C4-2B (cell line): ENCODE results near the gene HBA2.
"Not testable (repeated sequence)": the region's sequence is repeated elsewhere in the genome, so short reads cannot be mapped to it uniquely, and the experiment has no call there.

ENCODE experiments used
- ZFX ChIP-seq: fragments of 450-650 bp; IDR thresholded peaks from 2 replicates; pipeline ENCODE4 v1.6.1; 2017
- TF ChIP-seq, protein P1 (sequence below): fragments of 450-650 bp; conservative IDR thresholded peaks from 2 replicates; pipeline ENCODE4 v1.5.1; 2017; ENCODE audit warnings: mild to moderate bottlenecking

GRCh38 chr16:176006-176405 lies 3.3 kb downstream of the HBA2 start:
- TF ChIP-seq, protein P1, sequence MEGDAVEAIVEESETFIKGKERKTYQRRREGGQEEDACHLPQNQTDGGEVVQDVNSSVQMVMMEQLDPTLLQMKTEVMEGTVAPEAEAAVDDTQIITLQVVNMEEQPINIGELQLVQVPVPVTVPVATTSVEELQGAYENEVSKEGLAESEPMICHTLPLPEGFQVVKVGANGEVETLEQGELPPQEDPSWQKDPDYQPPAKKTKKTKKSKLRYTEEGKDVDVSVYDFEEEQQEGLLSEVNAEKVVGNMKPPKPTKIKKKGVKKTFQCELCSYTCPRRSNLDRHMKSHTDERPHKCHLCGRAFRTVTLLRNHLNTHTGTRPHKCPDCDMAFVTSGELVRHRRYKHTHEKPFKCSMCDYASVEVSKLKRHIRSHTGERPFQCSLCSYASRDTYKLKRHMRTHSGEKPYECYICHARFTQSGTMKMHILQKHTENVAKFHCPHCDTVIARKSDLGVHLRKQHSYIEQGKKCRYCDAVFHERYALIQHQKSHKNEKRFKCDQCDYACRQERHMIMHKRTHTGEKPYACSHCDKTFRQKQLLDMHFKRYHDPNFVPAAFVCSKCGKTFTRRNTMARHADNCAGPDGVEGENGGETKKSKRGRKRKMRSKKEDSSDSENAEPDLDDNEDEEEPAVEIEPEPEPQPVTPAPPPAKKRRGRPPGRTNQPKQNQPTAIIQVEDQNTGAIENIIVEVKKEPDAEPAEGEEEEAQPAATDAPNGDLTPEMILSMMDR: not testable (repeated sequence)
- not testable (repeated sequence) for TF ChIP-seq ZFX
